Muscle of arm (tissue), 12 donors: ENCODE results near the gene RPL4. TPM values are rescaled to one million over a fixed set of nuclear protein-coding genes. Genes with fewer than 3 reads are reported as not detected.
"Not testable (repeated sequence)": the region's sequence is repeated elsewhere in the genome, so short reads cannot be mapped to it uniquely, and the experiment has no call there.

Experiments used
- DNase-seq: peaks from one replicate; pipeline ENCODE4 v3.0.0-alpha.2; 2013
- polyA plus RNA-seq, 12 donors: library from polyadenylated mRNA; unstranded; fragments of 120-200 nt; gene quantifications; one replicate each; pipeline ENCODE4 v1.2.1, GENCODE V29; 2013; ENCODE audit not compliant: insufficient read length in 12 of 12

The RPL4 gene
- polyA plus RNA-seq, 12 donors, result 1,608 to 6,170 (median 5,721) TPM

GRCh38 chr15:66500346-66500745 is 4.3 kb downstream of the RPL4 start:
- DNase-seq, result not testable (repeated sequence)

DNA sequence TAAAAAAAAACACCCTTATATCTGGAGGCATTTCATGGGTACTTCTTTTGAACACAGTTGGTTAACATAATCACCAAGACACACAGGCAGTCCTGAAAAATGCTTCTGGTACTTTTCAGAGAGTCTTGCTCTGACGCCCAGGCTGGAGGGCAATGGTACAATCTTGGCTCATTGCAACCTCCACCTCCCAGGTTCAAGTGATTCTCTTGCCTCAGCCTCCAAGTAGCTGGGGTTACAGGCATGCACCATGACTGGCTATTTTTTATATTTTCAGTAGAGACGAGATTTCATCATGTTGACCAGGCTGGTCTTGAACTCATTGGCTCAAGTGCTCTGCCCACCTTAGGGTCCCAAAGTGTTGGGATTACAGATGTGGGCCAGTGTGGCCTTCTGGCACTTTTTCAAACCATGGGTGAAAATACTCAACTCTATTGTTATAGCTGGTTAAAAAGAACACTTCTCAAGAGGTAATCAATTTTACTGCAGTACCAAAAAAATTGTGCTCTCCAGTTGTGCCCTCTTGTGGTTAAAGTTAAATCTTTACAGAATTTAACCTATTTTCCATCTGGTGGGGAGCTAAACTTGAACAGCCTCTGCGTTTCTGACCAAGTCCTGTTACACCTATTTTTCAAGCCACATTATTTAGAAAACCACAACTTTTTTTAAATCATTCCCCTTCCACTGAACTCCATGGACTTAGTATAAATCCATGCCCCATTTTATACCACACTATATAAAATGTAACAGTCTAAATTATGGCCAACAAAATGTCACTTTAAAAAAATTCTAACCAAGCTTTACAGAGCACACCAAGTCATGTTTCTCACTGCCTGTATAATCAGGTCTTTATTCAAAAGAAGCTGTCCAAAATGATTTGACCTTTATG is 5.9 kb downstream of the RPL4 start:
- peak; percentile 48 for DNase-seq

GRCh38 chr15:66497502-66498455 is 6.9 kb downstream of the RPL4 start, which contains the start of gene SNAPC5:
SNAPC5 (minus strand) TSS chr15:66497762; CDS start chr15:66497731, 31 bp downstream.
- peak; percentile 94 for DNase-seq

GRCh38 chr15:66496951-66497501 is 7.6 kb downstream of the RPL4 start:
- no peak for DNase-seq

- no peak for DNase-seq
These were observed 10.4 kb downstream of the RPL4 start for GRCh38 chr15:66494262-66494661.

DNA sequence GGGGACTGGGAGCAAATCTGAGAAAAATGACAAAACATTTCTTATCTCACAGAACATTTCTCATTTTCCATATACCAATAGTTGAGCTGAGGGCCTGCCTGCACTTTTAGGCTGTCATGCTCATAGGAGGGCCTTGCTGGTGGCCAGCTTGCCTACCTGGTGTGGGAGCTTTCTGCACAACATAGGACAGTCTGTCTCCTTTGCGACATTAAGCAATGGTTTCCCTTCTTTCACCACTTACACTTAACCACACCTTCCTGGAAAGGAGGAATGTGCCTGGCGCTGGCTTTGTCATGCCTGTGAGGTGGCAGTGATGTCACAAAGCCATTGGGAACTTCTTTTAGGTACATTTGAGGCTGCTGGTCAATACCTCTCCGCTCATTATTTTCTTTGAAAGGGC is 12.8 kb downstream of the RPL4 start:
- DNase-seq, result no peak

GRCh38 chr15:66489179-66489791 is 15.4 kb downstream of the RPL4 start:
- DNase-seq, result no peak

GRCh38 chr15:66488525-66488924 is 16.1 kb downstream of the RPL4 start:
- DNase-seq, result no peak

GRCh38 chr15:66486887-66487286 is 17.8 kb downstream of the RPL4 start:
- no peak for DNase-seq

DNA sequence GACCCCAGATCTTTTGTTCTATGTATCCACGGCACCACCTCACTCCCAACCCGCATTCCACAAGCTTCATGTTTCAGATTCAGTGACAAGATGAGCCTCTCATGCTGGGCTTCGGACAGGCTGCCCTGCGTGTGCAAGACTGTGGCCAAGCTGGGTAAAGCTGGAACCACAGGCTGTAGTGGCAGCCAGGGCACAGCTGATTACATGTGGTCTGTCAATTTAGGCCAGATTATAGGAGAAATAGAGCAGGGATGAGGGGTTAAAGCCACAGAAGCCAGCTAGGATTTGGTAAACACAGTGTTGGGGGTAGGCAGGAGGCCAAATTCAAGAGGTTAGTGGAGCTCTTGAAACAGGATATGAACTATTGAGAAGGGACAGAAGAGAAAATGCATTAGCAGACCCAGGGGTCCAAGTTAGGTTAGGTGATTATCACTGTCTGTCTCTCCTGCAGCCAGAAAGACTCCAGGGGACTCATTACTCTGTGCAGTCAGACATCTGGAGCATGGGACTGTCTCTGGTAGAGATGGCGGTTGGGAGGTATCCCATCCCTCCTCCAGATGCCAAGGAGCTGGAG is 20.0 kb downstream of the RPL4 start:
- no peak for DNase-seq

GRCh38 chr15:66483131-66483566 is 21.5 kb downstream of the RPL4 start:
- DNase-seq, result no peak

DNA sequence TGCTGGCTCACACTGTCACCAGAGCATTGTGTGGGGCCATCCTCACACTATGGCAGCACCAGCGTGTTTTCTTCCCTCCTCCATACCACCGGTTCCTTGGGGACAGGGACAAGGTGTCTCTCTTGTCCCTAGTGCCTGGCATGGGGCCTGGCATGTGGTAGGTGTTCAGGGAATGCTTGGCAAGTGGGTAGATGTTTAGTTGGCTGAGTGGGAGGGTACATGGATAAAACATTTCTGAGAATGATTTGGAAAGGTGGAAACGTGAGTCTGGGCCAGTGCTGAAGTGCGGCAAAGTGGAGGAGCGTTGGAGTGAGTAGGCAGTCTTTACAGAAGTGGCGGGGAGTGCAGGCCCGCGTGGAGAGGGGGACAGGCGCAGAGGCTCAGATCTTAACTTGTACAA is 22.1 kb downstream of the RPL4 start:
- DNase-seq, result no peak

GRCh38 chr15:66481107-66481856 is 23.4 kb downstream of the RPL4 start:
- DNase-seq, result no peak

DNA sequence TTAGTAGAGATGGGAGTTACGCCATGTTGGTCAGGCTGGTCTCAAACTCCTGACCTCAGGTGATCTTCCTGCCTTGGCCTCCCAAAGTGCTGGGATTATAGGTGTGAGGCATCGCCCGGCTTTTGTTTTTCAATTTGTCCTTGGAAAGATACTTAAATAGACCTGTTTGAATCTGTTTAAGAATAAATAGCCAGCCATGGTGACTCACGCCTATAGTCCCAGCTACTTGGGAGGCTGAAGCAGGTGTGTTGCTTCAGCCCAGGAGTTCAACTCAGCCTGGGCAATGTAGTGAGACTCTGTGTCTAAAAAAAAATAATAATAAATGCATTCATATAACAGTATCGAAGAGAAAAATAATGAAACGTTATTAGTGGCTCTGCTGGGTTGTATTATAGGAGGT is 24.4 kb downstream of the RPL4 start:
- DNase-seq, result no peak

- DNase-seq, result no peak
These were observed 27.6 kb downstream of the RPL4 start for GRCh38 chr15:66477011-66477410.

DNA sequence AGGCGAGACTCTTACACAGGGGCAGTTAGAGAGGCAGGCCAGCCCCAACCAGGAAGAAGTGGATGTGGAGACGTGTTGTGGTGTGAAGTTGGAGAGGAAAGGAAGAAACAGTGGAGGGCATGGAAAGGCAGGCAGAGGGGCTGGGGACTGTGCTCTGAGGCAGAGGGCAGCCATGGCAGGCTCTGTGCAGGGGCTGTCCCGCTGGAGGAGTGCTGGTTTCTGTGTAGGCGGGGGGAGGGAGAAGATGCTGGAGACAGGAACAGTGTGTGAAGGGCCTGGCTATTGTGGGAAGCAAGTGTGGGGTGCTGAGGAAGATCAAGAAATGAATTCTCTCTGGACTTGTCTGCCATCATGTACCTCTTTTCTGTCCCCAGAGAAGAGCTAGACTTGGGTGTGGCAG is 28.1 kb downstream of the RPL4 start:
- DNase-seq, result no peak

GRCh38 chr15:66474963-66475362 is 29.7 kb downstream of the RPL4 start:
- DNase-seq, result no peak

DNA sequence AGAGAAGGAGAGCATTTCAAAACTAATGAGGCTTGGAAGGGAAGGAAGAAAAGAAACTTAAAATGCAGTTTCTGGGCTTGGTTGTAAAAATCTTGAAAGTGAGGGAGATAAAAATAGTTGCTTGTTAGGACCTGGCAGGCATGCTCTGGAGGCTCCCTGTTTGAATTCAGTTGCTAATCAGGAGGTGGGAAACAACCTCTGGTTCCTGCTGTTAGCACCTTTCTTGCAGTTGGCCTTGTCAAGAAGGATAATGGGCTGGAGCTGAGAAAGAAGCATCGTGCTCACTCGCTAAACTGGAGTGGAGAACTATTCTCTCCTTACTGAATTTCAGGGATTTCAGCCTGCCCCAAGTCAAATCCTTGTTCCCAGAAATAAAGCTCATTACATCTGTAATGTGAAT is 30.5 kb downstream of the RPL4 start:
- DNase-seq, result no peak

GRCh38 chr15:66472176-66472999 is 32.3 kb downstream of the RPL4 start:
- DNase-seq, result no peak

DNA sequence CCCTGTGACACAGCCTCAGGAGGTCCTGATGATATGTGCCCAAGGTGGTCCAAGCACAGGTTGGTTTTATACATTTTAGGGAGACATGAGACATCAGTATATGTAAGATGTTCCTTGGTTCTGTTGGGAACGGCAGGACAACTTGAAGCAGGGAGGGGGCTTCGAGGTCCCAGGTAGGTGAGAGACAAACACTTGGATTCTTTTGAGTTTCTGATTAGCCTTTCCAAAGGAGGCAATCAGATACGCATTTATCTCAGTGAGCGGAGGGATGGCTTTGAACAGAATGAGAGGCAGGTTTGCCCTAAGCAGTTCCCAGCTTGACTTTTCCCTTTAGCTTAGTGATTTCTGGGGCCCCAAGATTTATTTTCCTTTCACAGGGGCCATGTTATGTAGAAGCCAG is 33.8 kb downstream of the RPL4 start:
- DNase-seq, result not testable (repeated sequence)
